ENCODE measurements around the gene RARRES2. TPM values are rescaled to one million over a fixed set of nuclear protein-coding genes. Genes with fewer than 3 reads are reported as not detected.
A peak's percentile ranks its signal among the peaks of the same experiment; 100 is the strongest.

Gene RARRES2
- total RNA-seq, 1 donor from 2014 or later, result 305 TPM

GRCh38 chr7:150330211-150330885 lies 11.1 kb downstream of the RARRES2 start:
- no peak overlapping the region for H3K4me3 ChIP-seq
- no peaks in the 10 kb centered on the region for H3K36me3 ChIP-seq
- no peaks in the 10 kb centered on the region for H3K9me3 ChIP-seq
- H3K4me1 ChIP-seq, result peaks cover 4% of the 10 kb centered on the region
- DNase-seq (ENCODE audit: extremely low spot score in 2 of 2), result no peak
- TF ChIP-seq POLR2AphosphoS5 (IDR thresholded peaks at IDR 0.05; ENCODE audit: insufficient read depth in 1 of 2, low read depth in 1 of 2) (no peak), CTCF (IDR thresholded peaks at IDR 0.05) (no peak), POLR2A (IDR thresholded peaks at IDR 0.05) (no peak)
- H3K27ac ChIP-seq, result no peak overlapping the region
- intact Hi-C loops (cut with DNase I), result no loop called here
- H3K27me3 ChIP-seq, result no peaks in the 10 kb centered on the region

- intact Hi-C loops (cut with DNase I), result no loop called here
- Histone ChIP-seq H3K9me3 (no peaks in the 10 kb centered on the region), H3K36me3 (no peaks in the 10 kb centered on the region), H3K27ac (no peak overlapping the region), H3K4me1 (peaks cover 2% of the 10 kb centered on the region), H3K27me3 (no peaks in the 10 kb centered on the region), H3K4me3 (no peak overlapping the region)
- TF ChIP-seq CTCF (IDR thresholded peaks at IDR 0.05), result no peak
- no peak for TF ChIP-seq POLR2AphosphoS5 (IDR thresholded peaks at IDR 0.05; ENCODE audit: insufficient read depth in 1 of 2, low read depth in 1 of 2)
- TF ChIP-seq POLR2A (IDR thresholded peaks at IDR 0.05), result no peak
- no peak for DNase-seq (ENCODE audit: extremely low spot score in 2 of 2)
Observed at GRCh38 chr7:150329331-150330120, 11.9 kb downstream of the RARRES2 start.

GRCh38 chr7:150327308-150327707 lies 14.1 kb downstream of the RARRES2 start:
- Histone ChIP-seq H3K36me3 (no peaks in the 10 kb centered on the region), H3K4me1 (peaks cover 24% of the 10 kb centered on the region), H3K4me3 (no peak overlapping the region), H3K27ac (no peak overlapping the region), H3K27me3 (no peaks in the 10 kb centered on the region), H3K9me3 (no peaks in the 10 kb centered on the region)
- DNase-seq (ENCODE audit: extremely low spot score in 2 of 2), result peak in 1 of 2 donors; percentile 14
- intact Hi-C loops (cut with DNase I), result no loop called here
- TF ChIP-seq CTCF (IDR thresholded peaks at IDR 0.05) (no peak), POLR2A (IDR thresholded peaks at IDR 0.05) (no peak)

GRCh38 chr7:150326657-150327268 lies 14.7 kb downstream of the RARRES2 start:
- TF ChIP-seq POLR2AphosphoS5 (IDR thresholded peaks at IDR 0.05; ENCODE audit: insufficient read depth in 1 of 2, low read depth in 1 of 2) (no peak), CTCF (IDR thresholded peaks at IDR 0.05) (no peak), POLR2A (IDR thresholded peaks at IDR 0.05) (no peak)
- H3K4me3 ChIP-seq, result no peak overlapping the region
- DNase-seq (ENCODE audit: extremely low spot score in 2 of 2), result peak in 1 of 2 donors; percentile 52
- H3K27me3 ChIP-seq, result no peaks in the 10 kb centered on the region
- H3K36me3 ChIP-seq, result no peaks in the 10 kb centered on the region
- intact Hi-C loops (cut with DNase I), result no loop called here
- H3K4me1 ChIP-seq, result peaks cover 29% of the 10 kb centered on the region
- H3K9me3 ChIP-seq, result no peaks in the 10 kb centered on the region
- no peak overlapping the region for H3K27ac ChIP-seq

Measured in vagina (tissue), 2 donors.